HG03378 (cell line): Measurements from ENCODE around the gene TRIM74.
"Not testable (repeated sequence)": the region's sequence is repeated elsewhere in the genome, so short reads cannot be mapped to it uniquely, and the experiment has no call there.

Experiments used
- ATAC-seq: cut with Tn5 transposase; IDR thresholded peaks from one replicate; pipeline ENCODE4 v1.9.1; 2021; ENCODE audit warnings: mild to moderate bottlenecking, moderate library complexity; ENCODE audit not compliant: unreplicated experiment

TRIM74 gene

DNA sequence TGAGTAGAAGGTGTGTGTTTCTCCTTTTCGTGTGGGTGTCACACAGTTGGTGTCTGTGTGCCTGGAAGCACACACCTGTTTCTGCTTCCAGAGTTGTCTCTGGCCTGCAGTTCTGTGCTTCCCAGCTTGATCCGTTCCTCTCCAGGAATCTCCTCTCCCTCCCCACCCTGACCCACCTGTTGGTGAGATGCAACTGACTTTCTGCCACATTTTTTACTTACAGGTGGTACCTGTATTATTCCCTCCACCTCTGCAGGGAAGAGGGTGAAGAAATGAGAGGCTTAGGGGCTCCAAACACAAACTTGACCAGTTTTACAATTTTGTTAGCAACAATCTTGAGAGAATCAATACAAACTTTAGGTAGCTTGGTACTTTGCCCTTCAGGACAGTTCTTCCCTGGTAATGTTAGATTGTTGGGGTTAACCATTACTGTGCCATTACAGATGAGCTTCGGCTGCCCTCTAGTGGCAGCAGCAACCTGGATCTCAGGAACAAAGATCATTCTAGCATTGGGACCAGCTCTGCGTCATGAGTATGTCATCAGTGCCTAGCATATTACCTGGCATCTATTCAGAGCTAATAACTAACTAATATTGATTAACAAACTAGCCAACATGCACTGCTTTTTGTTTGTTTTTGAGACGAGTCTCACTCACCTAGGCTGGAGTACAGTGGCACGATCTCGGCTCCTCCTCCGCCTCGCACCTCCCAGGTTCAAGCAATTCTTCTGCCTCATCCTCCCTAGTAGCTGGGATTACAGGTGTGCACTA lies 54.3 kb downstream of the TRIM74 start:
- ATAC-seq: peak; percentile 88

DNA sequence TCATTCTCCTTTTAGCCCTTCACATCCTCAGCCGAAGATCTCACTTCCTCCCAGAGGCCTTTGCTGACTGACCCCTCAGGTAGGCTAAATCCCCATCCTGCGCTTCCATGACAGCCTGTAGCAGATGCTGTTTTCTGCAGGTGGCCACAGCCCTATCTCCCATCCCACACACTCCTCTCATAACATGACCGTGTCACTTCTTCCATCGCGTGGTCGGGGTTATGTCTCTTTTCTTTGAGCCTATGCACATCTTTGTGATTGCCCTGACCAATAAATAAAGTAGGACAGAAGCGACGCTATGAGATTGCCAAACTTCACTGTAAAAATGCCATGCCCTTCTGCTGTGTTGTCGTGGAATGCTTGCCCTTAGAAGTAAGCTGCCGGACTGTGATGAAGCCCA lies 55.5 kb downstream of the TRIM74 start:
- not testable (repeated sequence) for ATAC-seq

DNA sequence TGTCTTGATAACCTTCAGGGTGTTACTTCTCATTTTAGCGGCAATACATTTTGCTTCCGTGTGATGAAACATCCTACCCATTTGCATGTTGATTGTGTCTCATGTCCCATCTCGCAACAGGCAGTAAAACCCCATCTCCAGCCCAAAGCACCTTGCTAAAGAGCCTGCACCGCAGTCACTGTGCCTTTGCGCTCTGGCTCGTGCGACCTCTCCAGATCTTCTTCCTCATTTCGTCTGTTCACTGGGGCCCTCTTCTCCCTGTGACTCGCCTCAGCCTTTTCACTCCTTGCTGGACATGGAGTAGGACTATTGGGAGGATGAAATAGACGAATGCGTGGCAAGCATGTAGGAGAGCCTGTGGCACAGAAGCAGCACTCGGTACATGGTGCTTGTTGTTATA lies 57.9 kb downstream of the TRIM74 start:
- not testable (repeated sequence) for ATAC-seq
